IMR-90 (cell line): ENCODE measurements around the gene OR11A1.

Source experiments
- CEBPB ChIP-seq: IDR thresholded peaks from 2 replicates; pipeline ENCODE4 v1.6.1; 2012; ENCODE audit warnings: low read depth, low read length, improper control_type of control experiment
- FOS ChIP-seq: fragments of 150-350 bp; IDR thresholded peaks from 2 replicates; pipeline ENCODE4 v1.6.1; 2016; ENCODE audit warnings: low read depth, low read length
- MAFK ChIP-seq: IDR thresholded peaks from 2 replicates; pipeline ENCODE4 v1.6.1; 2012; ENCODE audit warnings: low read depth, low read length, improper control_type of control experiment
- MXI1 ChIP-seq: IDR thresholded peaks from 2 replicates; pipeline ENCODE4 v1.6.1; 2012; ENCODE audit warnings: low read depth, mild to moderate bottlenecking, low read length, moderate library complexity, borderline replicate concordance
- POLR2A ChIP-seq: IDR thresholded peaks from 2 replicates; pipeline ENCODE4 v1.6.1; 2012; ENCODE audit warnings: mild to moderate bottlenecking, low read depth, low read length
- RAD21 ChIP-seq: IDR thresholded peaks from 2 replicates; pipeline ENCODE4 v1.6.1; 2012; ENCODE audit warnings: low read length, improper control_type of control experiment
- RCOR1 ChIP-seq: IDR thresholded peaks from 2 replicates; pipeline ENCODE4 v1.6.1; 2012; ENCODE audit warnings: mild to moderate bottlenecking, low read length, improper control_type of control experiment; ENCODE audit not compliant: insufficient replicate concordance
- RFX5 ChIP-seq: IDR thresholded peaks from 2 replicates; pipeline ENCODE4 v1.8.0; 2012; ENCODE audit warnings: low read depth, mild to moderate bottlenecking, low read length, moderate library complexity
- SMC3 ChIP-seq: fragments of 150-350 bp; IDR thresholded peaks from 2 replicates; pipeline ENCODE4 v1.6.1; 2016; ENCODE audit warnings: low read depth, mild to moderate bottlenecking, antibody characterized with exemption, low read length, moderate library complexity
- TF ChIP-seq, protein P1 (sequence below): conservative IDR thresholded peaks from 2 replicates; pipeline ENCODE4 v1.5.1; 2012; ENCODE audit warnings: mild to moderate bottlenecking, low read depth, low read length, improper control_type of control experiment

DNA sequence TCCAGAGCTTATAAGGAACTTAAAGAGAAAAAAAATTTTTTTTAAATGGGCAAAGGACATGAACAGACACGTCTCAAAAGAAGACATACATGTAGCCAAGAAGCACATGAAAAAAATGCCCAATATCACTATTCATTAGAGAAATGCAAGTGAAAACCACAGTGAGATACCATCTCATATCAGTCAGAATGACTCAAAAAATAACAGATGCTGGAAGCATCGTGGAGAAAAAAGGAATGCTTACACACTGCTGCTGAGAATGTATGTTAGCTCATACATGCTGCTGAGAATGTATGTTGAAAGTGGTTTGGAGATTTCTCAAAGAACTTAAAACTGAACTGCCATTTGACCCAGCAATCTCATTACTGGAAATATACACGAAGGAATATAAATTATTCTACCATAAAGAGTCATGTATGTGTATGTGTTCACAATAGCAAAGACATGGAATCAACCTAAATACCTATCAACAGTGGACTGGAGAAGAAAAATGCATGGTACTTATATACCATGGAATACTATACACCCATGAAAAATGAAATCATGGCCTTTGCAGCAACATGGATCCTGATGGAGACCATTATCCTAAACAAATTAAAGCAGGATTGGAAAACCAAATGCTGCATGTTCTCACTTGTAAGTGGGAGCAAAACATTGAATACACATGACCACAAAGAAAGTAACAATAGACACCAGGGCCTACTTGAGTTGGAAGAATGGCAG lies 5.2 kb downstream of the OR11A1 start:
- TF ChIP-seq, protein P1, sequence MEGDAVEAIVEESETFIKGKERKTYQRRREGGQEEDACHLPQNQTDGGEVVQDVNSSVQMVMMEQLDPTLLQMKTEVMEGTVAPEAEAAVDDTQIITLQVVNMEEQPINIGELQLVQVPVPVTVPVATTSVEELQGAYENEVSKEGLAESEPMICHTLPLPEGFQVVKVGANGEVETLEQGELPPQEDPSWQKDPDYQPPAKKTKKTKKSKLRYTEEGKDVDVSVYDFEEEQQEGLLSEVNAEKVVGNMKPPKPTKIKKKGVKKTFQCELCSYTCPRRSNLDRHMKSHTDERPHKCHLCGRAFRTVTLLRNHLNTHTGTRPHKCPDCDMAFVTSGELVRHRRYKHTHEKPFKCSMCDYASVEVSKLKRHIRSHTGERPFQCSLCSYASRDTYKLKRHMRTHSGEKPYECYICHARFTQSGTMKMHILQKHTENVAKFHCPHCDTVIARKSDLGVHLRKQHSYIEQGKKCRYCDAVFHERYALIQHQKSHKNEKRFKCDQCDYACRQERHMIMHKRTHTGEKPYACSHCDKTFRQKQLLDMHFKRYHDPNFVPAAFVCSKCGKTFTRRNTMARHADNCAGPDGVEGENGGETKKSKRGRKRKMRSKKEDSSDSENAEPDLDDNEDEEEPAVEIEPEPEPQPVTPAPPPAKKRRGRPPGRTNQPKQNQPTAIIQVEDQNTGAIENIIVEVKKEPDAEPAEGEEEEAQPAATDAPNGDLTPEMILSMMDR, result no peak
- no peak for TF ChIP-seq MXI1
- no peak for TF ChIP-seq RCOR1
- TF ChIP-seq POLR2A, result no peak
- no peak for TF ChIP-seq SMC3
- TF ChIP-seq MAFK, result no peak
- no peak for TF ChIP-seq RFX5
- no peak for TF ChIP-seq CEBPB
- no peak for TF ChIP-seq FOS
- TF ChIP-seq RAD21, result no peak
